Trophoblast cell (in vitro differentiated cells and primary cell): ENCODE results near the gene COMMD10.
A peak's percentile ranks its signal among the peaks of the same experiment; 100 is the strongest.

Experiments
- DNase-seq, 2 donors: peaks; one replicate each; pipeline ENCODE4 v3.0.0-alpha.2; 2016
- H2AFZ ChIP-seq: 2 replicates; pipeline ENCODE4 v1.6.1; 2013; ENCODE audit warnings: low read length, moderate library complexity, mild to moderate bottlenecking; ENCODE audit not compliant: insufficient read depth, poor library complexity
- H2AK5ac ChIP-seq: 2 replicates; pipeline ENCODE4 v1.6.1; 2013; ENCODE audit warnings: mild to moderate bottlenecking, low read length
- H2BK120ac ChIP-seq: 2 replicates; pipeline ENCODE4 v1.6.1; 2013; ENCODE audit warnings: low read length, mild to moderate bottlenecking, moderate library complexity; ENCODE audit not compliant: insufficient read depth, poor library complexity
- H2BK12ac ChIP-seq: 2 replicates; pipeline ENCODE4 v1.6.1; 2013; ENCODE audit warnings: mild to moderate bottlenecking, low read length, moderate library complexity
- H2BK5ac ChIP-seq: 2 replicates; pipeline ENCODE4 v1.6.1; 2013; ENCODE audit warnings: low read length, low read depth, moderate library complexity, mild to moderate bottlenecking; ENCODE audit not compliant: poor library complexity
- H3K14ac ChIP-seq: 2 replicates; pipeline ENCODE4 v1.6.1; 2013; ENCODE audit warnings: mild to moderate bottlenecking, low read length
- H3K18ac ChIP-seq: 2 replicates; pipeline ENCODE4 v1.6.1; 2013; ENCODE audit warnings: mild to moderate bottlenecking, low read length
- H3K23ac ChIP-seq: 2 replicates; pipeline ENCODE4 v1.6.1; 2013; ENCODE audit warnings: low read length
- H3K27ac ChIP-seq: 2 replicates; pipeline ENCODE4 v1.5.1; 2013; ENCODE audit warnings: low read depth, mild to moderate bottlenecking, inconsistent platforms, low read length, moderate library complexity
- H3K27me3 ChIP-seq: 2 replicates; pipeline ENCODE4 v1.6.1; 2013; ENCODE audit warnings: inconsistent platforms, mild to moderate bottlenecking, low read length, moderate library complexity; ENCODE audit not compliant: insufficient read depth
- H3K36me3 ChIP-seq, 2 experiments: 1 replicate in 1 of 2; 2 replicates in 1 of 2; pipeline ENCODE4 v1.6.1; 2013; ENCODE audit warnings: low read length in 2 of 2, mild to moderate bottlenecking in 2 of 2, moderate library complexity in 1 of 2; ENCODE audit not compliant: insufficient read depth in 2 of 2, control insufficient read depth in 1 of 2
- H3K4ac ChIP-seq: 2 replicates; pipeline ENCODE4 v1.6.1; 2013; ENCODE audit warnings: low read depth, mild to moderate bottlenecking, low read length, moderate library complexity
- H3K4me1 ChIP-seq, 2 experiments: 1 replicate in 1 of 2; 2 replicates in 1 of 2; pipeline ENCODE4 v1.6.1; 2013; ENCODE audit warnings: low read length in 2 of 2, mild to moderate bottlenecking in 2 of 2, moderate library complexity in 1 of 2; ENCODE audit not compliant: insufficient read depth in 2 of 2, control insufficient read depth in 1 of 2
- H3K4me2 ChIP-seq: 2 replicates; pipeline ENCODE4 v1.6.1; 2013; ENCODE audit warnings: inconsistent platforms, mild to moderate bottlenecking, low read length, moderate library complexity
- H3K4me3 ChIP-seq: 2 replicates; pipeline ENCODE4 v1.5.1; 2013; ENCODE audit warnings: mild to moderate bottlenecking, low read depth, low read length, inconsistent platforms
- H3K79me1 ChIP-seq: one replicate; pipeline ENCODE4 v1.6.1; 2013; ENCODE audit warnings: low read length
- H3K79me2 ChIP-seq: 2 replicates; pipeline ENCODE4 v1.6.1; 2013; ENCODE audit warnings: low read length, mild to moderate bottlenecking; ENCODE audit not compliant: control insufficient read depth, insufficient read depth, poor library complexity
- H3K9ac ChIP-seq: 2 replicates; pipeline ENCODE4 v1.6.1; 2013; ENCODE audit warnings: mild to moderate bottlenecking, low read length
- H3K9me3 ChIP-seq: 2 replicates; pipeline ENCODE4 v1.6.1; 2013; ENCODE audit warnings: low read depth, mild to moderate bottlenecking, control low read depth, inconsistent platforms, low read length; ENCODE audit not compliant: insufficient read depth
- H4K12ac ChIP-seq: 2 replicates; pipeline ENCODE4 v1.6.1; 2013; ENCODE audit warnings: low read depth, mild to moderate bottlenecking, low read length, moderate library complexity
- H4K8ac ChIP-seq: 2 replicates; pipeline ENCODE4 v1.6.1; 2013; ENCODE audit warnings: low read depth, mild to moderate bottlenecking, low read length, moderate library complexity
- H4K91ac ChIP-seq: one replicate; pipeline ENCODE4 v1.6.1; 2013; ENCODE audit warnings: low read depth, mild to moderate bottlenecking, low read length, moderate library complexity
- WGBS: extraction: QIAGEN DNeasy Blood & Tissue Kit; methylation state at CpG from one replicate; pipeline ENCODE4 v1.1.7; 2013; ENCODE audit warnings: missing lambda C conversion rate; ENCODE audit not compliant: insufficient read length, insufficient coverage; ENCODE audit errors: extremely low coverage; 5-methylcytosine and 5-hydroxymethylcytosine counted together

Gene COMMD10

DNA sequence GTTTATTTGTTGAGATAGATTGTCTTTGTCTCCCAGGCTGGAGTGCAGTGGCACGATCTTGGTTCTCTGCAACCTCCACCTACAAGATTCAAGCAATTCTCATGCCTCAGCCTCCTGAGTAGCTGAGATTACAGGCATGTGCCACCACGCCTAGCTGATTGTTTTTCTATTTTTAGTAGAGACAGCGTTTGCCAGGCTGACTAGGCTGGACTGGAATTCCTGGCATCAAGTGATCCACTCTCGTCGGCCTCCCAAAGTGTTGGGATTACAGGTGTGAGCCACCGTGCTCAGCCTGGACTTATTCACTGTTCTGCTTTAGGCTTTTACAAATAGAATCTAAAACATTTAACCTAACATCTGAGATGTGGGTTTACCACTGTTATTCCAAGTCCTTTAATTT is 91.3 kb downstream of the COMMD10 start:
- WGBS, result no CpG with 5 or more reads among the region's 6 CpGs
- Histone ChIP-seq H3K4me2 (no peak overlapping the region), H3K4me3 (no peak overlapping the region), H3K79me2 (no peaks in the 10 kb centered on the region), H3K18ac (no peak overlapping the region), H4K8ac (no peak overlapping the region), H2AFZ (no peak overlapping the region), H3K27me3 (no peaks in the 10 kb centered on the region), H3K9ac (no peak overlapping the region), H3K27ac (no peak overlapping the region), H3K4ac (no peak overlapping the region), H3K4me1 (no peaks in the 10 kb centered on the region), H4K12ac (no peak overlapping the region), H3K79me1 (no peaks in the 10 kb centered on the region), H2BK5ac (no peak overlapping the region), H3K9me3 (no peaks in the 10 kb centered on the region), H3K14ac (no peak overlapping the region), H2BK120ac (no peak overlapping the region), H3K36me3 (no peaks in the 10 kb centered on the region), H2BK12ac (no peak overlapping the region), H2AK5ac (no peak overlapping the region), H4K91ac (no peak overlapping the region), H3K23ac (no peak overlapping the region)
- peak; percentile 42 to 76 for DNase-seq

DNA sequence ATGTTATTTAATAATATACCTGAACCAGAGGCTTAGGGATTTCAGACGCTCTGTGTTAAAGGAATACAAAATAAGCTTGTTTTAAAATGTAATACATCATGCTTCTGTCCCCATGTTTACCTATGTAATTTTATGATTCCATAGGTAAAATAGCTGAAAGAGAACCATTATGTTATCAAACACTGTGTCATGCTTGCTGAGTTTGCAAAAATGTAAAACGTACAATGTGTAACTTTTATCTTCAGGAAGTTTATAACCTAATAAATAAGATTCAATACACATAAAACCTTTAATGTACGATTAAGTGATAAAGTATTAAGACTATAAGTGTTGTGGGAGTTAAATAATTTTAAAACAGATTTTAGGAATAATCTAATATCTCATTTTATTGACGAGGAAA is 94.1 kb downstream of the COMMD10 start:
- no peak overlapping the region for H2AFZ ChIP-seq
- H2BK12ac ChIP-seq, result no peak overlapping the region

DNA sequence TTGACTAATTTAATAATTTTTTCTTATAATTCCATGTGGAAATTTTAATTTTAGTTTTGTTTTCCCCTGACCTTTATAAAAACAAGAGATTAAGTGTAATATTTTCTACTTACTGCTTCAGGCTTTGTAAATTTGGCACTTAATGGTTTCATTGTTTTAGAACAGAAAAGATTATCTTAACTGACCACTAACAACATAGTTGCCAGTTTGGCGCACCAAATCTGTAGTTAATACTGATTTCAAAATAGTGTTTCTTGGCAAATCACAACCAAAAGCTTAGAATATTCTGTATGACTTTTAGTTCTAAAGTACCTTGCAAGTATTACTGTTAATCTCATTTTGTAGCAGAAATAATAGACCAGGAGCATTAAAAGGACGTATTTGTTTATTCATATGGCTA is 124.3 kb downstream of the COMMD10 start:
- H4K91ac ChIP-seq, result no peak overlapping the region
- H2BK120ac ChIP-seq, result no peak overlapping the region
- H3K4ac ChIP-seq, result no peak overlapping the region
- no peak overlapping the region for H3K23ac ChIP-seq
- no peak overlapping the region for H4K12ac ChIP-seq
- no peak overlapping the region for H3K4me2 ChIP-seq
- H2BK12ac ChIP-seq, result no peak overlapping the region
- no peak overlapping the region for H3K27ac ChIP-seq
- H3K36me3 ChIP-seq, result no peaks in the 10 kb centered on the region
- no peaks in the 10 kb centered on the region for H3K79me1 ChIP-seq
- H3K4me1 ChIP-seq, result no peaks in the 10 kb centered on the region
- no peaks in the 10 kb centered on the region for H3K27me3 ChIP-seq
- no peak overlapping the region for H3K9ac ChIP-seq
- no peak overlapping the region for H2BK5ac ChIP-seq
- no CpG with 5 or more reads among the region's 2 CpGs for WGBS
- H3K18ac ChIP-seq, result no peak overlapping the region
- H3K9me3 ChIP-seq, result no peaks in the 10 kb centered on the region
- H4K8ac ChIP-seq, result no peak overlapping the region
- no peak overlapping the region for H2AFZ ChIP-seq
- H3K79me2 ChIP-seq, result no peaks in the 10 kb centered on the region
- no peak overlapping the region for H2AK5ac ChIP-seq
- no peak overlapping the region for H3K4me3 ChIP-seq
- H3K14ac ChIP-seq, result no peak overlapping the region
- no peak for DNase-seq

More for the DNA sequence above, 94.1 kb downstream of the COMMD10 start:
- Histone ChIP-seq H3K4me1 (no peaks in the 10 kb centered on the region), H3K4me3 (no peak overlapping the region), H3K9me3 (no peaks in the 10 kb centered on the region), H3K27ac (no peak overlapping the region), H4K8ac (no peak overlapping the region), H3K9ac (no peak overlapping the region), H3K18ac (no peak overlapping the region), H3K4ac (no peak overlapping the region), H2BK120ac (no peak overlapping the region), H2BK5ac (no peak overlapping the region), H3K4me2 (no peak overlapping the region), H2AK5ac (no peak overlapping the region), H3K79me1 (no peaks in the 10 kb centered on the region), H3K14ac (no peak overlapping the region), H3K27me3 (no peaks in the 10 kb centered on the region), H3K36me3 (no peaks in the 10 kb centered on the region), H4K91ac (no peak overlapping the region), H3K23ac (no peak overlapping the region), H3K79me2 (no peaks in the 10 kb centered on the region), H4K12ac (no peak overlapping the region)
- DNase-seq, result no peak
- WGBS, result no CpG with 5 or more reads among the region's 4 CpGs

DNA sequence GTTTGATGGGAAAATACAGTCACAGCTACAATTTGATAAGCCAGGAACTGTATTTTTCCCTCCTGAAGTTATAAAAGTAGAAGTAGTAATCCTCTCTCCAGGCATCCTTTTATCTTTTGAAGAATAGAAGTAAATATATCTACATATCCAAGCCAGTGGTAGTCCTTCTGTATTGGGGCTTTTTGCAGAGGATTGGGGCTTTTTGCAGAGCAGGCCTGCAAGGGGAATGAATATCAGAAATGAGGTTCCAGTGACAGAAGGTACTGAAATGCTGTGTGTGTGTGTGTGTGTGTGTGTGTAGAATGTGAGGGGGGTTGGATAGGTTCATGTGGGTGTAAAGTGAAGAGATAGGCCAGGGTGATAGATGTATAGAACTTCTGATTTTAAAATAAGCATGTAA is 127.4 kb downstream of the COMMD10 start:
- H2AFZ ChIP-seq, result no peak overlapping the region
- no peak overlapping the region for H3K4me3 ChIP-seq
- no peaks in the 10 kb centered on the region for H3K9me3 ChIP-seq
- H3K14ac ChIP-seq, result no peak overlapping the region
- H4K91ac ChIP-seq, result no peak overlapping the region
- no peaks in the 10 kb centered on the region for H3K36me3 ChIP-seq
- H3K4ac ChIP-seq, result no peak overlapping the region
- no peaks in the 10 kb centered on the region for H3K27me3 ChIP-seq
- no peaks in the 10 kb centered on the region for H3K79me2 ChIP-seq
- no peak overlapping the region for H4K8ac ChIP-seq
- H2AK5ac ChIP-seq, result no peak overlapping the region
- no peak overlapping the region for H2BK120ac ChIP-seq
- DNase-seq, result no peak
- H3K23ac ChIP-seq, result no peak overlapping the region
- no peaks in the 10 kb centered on the region for H3K79me1 ChIP-seq
- H2BK5ac ChIP-seq, result no peak overlapping the region
- no peaks in the 10 kb centered on the region for H3K4me1 ChIP-seq
- no peak overlapping the region for H3K9ac ChIP-seq
- no peak overlapping the region for H4K12ac ChIP-seq
- H3K27ac ChIP-seq, result no peak overlapping the region
- H2BK12ac ChIP-seq, result no peak overlapping the region
- no peak overlapping the region for H3K18ac ChIP-seq
- no peak overlapping the region for H3K4me2 ChIP-seq
